ENCODE data around the gene PDZD7.

- TF ChIP-seq CTCF (IDR thresholded peaks at IDR 0.05; ENCODE audit: extremely low read depth in 1 of 2, insufficient read depth in 1 of 2, low read depth in 1 of 2, low read length in 2 of 2) = no peak
- no peak for TF ChIP-seq POLR2A (IDR thresholded peaks at IDR 0.05; ENCODE audit: low read depth, low read length)
- TF ChIP-seq GATA2 (IDR thresholded peaks at IDR 0.05; ENCODE audit: insufficient read depth, insufficient read length, low read depth, low read length) = no peak
- TF ChIP-seq POLR2AphosphoS5 (IDR thresholded peaks at IDR 0.05; ENCODE audit: insufficient read depth, low read depth, low read length) = no peak
- no peak for TF ChIP-seq EZH2 (IDR thresholded peaks at IDR 0.05; ENCODE audit: borderline replicate concordance, low read depth, low read length, severe bottlenecking)
- no peak for TF ChIP-seq MYC (IDR thresholded peaks at IDR 0.05; ENCODE audit: low read depth, low read length)
- TF ChIP-seq, protein P1, sequence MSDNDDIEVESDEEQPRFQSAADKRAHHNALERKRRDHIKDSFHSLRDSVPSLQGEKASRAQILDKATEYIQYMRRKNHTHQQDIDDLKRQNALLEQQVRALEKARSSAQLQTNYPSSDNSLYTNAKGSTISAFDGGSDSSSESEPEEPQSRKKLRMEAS (IDR thresholded peaks at IDR 0.05; ENCODE audit: insufficient read depth, insufficient read length) = no peak
- no peak for TF ChIP-seq JUN (IDR thresholded peaks at IDR 0.05; ENCODE audit: borderline replicate concordance, insufficient read depth, insufficient read length, low read depth)
Measured at GRCh38 chr10:101000127-101000914, 30.6 kb downstream of the PDZD7 start.

Measured in endothelial cell of umbilical vein (primary cell).